GM19395 (cell line): ENCODE results near the gene GDA.
"Not testable (repeated sequence)": the region's sequence is repeated elsewhere in the genome, so short reads cannot be mapped to it uniquely, and the experiment has no call there.

Source experiments
- ATAC-seq: cut with Tn5 transposase; IDR thresholded peaks from one replicate; pipeline ENCODE4 v1.9.1; 2021; ENCODE audit warnings: mild to moderate bottlenecking, moderate library complexity; ENCODE audit not compliant: unreplicated experiment

The GDA gene

DNA sequence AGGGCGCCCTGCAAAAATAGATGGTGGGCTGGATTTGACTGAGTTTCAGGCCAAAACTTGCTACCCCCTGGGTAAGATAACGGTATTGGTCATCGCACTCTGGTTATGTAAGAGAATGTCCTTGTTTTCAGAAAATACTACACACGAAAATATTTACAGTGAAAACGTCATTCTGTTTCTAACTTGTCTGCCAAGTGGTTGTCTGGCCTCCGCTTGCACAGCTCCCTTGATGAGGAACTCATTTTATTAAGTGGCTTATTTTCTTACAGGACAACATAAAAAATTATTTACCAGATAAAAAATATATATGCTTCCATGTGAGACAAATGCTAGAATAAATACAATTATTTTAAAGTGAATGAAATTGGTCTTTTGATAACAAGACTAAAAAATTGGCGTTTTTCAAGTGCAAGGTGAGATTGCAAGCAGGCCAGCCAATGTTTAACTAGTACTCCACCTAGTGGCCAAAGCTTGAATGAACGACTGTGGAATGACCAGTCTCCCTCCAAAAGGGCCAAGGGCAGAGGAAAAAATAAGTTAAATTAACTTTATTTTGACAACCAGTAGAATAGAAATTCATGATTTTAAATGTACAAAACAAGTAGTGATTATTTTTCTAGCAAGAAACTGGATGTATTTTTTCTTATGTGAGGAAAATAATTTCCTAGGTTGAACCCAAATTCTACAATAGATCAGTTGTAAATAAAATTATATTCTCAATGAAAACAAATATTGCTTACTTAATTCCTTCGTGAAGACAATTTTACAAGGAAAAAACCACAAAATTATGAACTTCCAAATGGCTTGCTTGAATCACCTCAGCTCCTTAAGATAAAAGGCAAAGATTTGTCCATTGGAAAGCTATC is 122.6 kb downstream of the GDA start:
- ATAC-seq: peak; percentile 63

DNA sequence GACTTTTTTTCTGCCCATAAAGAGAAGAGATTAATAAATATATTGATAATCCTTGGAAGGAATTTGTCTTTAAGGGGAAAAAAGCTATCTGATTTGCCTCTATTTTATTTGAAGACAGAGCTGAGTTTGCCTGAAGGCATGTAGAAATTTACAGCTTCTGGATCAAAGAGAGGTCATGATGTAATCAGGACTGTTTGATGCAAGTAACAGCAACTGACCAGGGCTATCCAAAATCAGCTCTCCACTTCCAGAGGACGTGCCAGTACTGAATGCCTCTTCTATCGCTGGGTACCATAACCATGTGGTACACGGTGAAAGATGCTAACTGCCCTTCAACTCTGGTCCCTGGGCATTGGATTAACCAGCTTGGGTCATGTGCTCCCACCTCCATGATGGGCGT is 125.2 kb downstream of the GDA start:
- no peak for ATAC-seq

DNA sequence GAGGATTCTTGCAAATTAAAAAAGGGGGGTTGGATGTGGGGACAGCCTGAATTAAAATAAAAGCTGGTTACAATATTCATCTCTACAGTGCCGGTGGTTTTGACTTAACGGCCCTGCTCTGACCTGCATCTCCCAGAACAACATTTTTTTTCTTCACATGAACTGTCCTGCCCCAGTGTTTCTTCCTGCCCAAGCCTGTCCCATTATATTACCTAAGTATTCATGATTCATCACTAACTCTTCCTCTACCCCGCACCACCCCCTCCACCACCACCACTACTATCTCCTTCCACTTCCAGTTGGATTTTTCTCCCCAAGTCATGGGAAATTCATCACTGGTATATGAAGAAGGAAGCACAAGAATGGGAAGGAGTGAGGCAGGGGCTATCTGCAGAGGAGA is 125.7 kb downstream of the GDA start:
- ATAC-seq: no peak

DNA sequence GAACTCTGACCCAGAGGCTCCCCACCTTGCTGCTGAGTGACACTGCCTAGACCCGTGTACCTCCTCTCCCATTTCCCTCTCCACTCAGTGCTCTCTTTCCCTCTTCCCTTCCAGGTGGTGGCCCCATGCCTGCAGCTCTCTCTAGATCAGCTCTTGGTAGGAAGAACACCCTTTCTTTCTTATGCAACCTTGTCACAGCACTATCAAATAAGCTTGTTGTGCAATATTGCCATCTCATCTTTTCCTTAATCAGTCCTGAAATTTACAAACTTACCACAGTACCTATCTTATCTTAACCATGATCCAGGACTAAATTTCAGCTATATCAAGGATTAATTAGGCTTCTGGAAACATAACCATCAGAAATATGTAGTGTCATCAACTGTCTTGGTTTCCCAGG is 127.2 kb downstream of the GDA start:
- no peak for ATAC-seq

DNA sequence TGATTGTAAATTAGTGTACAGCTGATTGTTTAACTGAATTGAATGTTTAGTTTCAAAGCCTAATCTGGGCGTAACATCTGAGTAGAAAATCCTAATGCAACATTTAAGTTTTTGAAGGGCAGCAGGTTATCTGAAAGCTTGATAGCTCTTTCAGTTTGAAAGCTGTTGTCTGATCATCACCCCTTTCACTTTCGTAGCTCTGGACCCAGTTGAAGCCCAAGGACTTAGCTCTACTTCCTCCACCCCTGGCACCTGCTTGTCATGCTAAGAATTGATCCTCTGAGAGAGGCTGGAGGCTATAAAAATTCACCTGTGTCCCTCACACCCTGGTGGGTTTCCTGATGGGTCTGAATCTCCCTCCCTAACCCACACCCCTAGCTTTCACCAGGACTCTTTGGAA is 129.7 kb downstream of the GDA start:
- peak; percentile 89 for ATAC-seq

DNA sequence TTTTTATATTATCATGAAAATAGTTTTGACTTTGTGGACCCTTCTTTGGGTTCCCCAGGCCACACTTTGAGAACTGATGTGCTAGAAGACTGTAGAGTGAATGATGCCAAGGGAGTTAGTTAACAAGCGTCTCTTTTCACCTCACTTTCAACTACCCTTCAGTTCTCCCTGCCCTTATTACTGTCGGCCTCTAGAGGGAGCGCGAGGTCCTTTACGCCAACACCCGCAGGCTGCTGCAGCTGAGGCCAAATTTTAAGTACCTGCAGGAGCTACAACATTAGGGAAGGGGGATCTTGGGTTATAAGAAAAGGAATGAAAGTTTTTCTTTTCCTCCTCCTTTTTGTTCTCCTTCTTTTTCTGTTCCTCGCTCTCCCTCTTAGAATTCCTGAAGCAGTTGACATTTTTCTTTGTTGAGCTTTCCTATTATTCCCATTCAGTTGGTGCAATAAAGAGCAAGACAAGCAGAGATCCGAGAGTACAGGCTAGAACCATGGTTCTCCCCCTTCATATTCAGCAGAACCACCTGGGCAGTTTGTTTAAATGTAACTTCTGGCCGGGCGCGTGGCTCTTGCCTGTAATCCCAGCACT is 131.8 kb downstream of the GDA start:
- peak; percentile 85 for ATAC-seq

DNA sequence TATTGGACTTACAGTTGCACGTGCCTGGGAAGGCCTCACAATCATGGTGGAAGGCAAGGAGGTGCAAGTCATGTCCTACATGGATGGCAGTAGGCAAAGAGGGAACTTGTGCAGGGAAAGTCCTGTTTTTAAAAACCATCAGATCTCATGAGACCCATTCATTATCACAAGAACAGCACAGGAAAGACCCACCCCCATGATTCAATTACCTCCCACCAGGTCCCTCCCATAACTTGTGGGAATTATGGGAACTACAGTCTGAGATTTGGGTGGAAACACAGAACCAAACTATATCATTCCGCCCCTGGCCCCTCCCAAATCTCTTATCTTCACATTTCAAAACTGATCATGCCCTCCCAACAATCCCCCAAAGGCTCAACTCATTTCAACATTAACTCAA is 140.2 kb downstream of the GDA start:
- no peak for ATAC-seq

DNA sequence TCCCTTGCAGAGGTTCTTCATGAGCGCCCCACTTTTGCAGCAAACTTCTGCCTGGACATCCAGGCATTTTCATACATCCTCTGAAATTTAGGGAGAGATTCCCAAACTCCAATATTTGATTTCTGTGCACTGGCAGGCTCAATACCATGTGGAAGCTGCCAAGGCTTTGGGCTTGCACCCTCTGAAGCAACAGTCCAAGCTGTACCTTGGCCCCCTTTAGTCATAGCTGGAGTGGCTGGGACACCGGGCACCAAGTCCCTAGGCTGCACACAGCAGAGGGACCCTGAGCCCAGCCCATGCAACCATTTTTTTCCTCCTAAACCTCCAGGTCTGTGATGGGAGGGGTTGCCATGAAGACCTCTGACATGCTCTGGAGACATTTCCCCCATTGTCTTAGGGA is 141.1 kb downstream of the GDA start:
- no peak for ATAC-seq

DNA sequence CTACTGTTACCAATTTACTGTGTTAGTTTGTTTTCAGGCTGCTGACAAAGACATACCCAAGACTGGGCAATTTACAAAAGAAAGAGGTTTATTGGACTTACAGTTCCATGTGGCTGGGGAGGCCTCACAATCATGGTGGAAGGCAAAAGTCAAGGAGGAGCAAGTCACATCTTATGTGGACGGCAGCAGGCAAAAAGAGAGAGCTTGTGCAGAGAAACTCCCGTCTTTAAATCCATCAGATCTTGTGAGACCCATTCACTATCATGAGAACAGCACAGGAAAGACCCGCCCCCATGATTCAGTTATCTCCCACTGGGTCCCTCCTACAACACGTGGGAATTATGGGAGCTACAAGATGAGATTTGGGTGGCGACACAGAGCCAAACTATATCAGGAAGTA is 142.3 kb downstream of the GDA start:
- ATAC-seq: not testable (repeated sequence)

DNA sequence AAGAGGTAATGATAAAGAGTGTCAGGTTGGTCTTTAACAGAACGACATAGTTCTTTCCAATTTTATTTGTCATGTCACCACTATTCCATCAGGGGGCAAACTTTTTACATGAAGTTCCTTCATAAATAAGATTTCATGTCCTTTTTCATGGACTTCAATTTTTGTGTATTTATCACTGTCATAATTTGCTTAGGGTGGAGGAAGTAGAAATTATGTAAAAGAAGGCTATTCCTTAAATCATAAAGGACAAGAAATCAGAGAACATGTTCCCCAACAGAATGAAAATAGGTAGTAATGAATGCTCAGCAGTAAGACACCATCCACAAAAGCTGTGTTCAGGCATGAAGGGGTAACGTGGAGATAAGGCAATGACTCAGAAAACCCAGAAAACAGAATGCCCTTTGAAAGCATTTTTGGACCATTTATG is 143.0 kb downstream of the GDA start:
- ATAC-seq: no peak

DNA sequence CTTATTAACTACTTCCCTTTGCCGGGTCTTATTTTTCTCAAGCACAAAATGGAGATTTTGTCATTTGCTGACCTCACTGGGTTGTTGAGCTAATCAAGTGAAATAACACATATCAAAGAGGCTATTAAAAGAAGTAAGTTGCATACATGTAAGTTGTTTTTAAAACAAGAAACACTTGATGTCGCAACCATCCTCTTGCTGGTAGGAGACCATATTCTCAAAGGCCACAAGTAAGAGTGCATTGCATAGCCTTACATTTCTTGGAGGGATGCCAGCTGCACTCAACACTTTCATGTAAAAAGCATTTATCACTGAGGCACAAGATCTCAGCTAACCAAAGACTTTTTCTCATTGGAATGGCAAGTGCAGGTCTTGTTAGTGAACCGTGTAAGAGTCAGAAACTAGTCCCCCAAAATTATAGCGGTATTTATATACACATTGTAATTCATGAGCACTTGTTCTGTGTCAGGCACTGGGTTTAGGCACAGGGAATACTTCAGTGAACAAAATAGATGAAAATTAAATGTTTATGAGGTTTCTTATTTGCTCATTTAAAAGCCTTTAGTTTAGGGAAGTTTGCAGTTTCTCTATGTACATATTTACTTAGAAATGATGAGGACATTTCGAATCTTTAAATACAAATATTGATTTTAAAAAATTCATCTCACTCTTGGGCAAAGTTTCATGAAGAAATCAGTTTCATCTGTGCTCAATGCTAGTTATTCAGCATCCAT is 143.8 kb downstream of the GDA start:
- no peak for ATAC-seq

DNA sequence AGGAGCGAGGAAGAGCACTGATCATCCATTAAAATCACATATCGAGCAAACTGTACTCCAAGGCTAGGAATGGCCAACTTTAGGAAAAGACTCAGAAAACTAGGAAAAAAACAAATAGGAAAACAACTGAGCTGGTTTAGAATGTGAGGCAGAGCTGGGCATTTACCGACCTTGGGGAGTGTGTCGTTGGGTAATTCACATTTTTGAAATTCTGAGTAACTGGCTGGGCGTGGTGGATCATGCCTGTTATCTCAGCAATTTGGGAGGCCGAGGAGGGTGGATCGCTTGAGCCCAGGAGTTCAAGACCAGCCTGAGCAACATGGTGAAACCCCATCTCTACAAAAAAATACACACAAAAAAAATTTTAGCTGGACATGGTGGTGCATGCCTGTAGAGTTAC is 145.7 kb downstream of the GDA start:
- ATAC-seq: peak; percentile 15

DNA sequence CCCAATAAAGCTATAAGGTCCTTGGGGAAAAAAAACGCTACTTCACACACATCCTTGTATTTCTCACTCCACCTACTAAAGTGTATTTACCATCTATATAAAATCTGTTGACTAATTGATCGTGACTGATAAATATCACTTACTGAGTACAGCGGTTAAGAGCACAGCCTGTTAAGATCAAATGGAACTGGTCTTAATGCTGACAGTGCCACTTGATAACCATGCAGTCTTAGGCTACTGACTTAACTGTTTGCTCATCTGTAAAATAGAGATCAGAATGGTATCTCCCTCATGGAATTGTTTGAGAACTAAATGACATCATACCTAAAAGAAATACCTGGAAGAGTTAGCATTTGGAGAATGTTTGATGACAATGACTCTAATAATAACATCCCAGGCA is 148.3 kb downstream of the GDA start:
- no peak for ATAC-seq

DNA sequence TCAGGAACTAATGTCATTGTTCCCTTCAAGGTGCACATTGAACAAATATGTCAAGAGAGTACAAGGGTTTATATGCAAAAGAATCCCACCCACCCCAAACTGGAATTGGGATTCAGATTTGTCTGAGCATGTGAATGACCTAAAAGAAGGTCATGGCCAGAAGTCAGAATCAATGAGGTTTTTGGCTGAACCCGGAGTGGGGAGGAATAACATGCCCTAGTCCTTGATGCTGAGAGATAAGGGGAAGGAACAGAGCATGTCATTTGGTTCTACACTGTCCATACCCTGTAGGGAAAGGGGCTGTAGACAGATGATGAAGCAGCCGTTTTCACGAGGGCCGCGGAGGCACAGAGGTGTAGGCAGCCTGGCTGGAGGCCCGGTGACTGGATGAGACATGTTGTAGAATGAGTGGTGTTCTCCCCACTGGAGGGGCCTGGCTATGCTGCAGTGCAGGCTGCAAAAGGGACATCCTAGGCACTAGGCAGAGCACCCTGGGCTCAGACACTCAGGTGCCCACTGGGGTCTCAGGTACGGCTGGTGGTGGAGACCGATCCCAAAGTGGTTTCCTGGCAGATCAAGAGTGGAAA is 149.9 kb downstream of the GDA start:
- no peak for ATAC-seq

DNA sequence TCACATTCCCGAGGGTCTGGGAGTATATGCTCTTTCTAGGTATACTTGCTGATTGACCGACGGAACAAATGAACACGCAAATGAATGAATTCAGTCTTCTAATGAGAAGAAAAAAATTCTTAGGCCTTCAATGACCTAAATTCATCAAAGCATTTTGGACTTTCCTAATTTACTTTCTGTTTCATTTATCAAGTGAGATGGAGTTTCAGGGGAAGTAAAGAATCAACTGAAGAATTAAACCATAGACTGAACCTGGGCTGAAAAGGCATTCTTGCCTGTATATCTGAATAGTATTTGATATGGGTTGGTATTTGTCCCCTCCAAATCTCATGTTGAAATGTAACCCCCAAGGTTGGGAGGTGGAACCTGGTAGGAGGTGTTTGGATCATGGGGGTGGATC is 151.6 kb downstream of the GDA start:
- no peak for ATAC-seq
